ENCODE results near the gene GPATCH2. TPM values are rescaled to one million over a fixed set of nuclear protein-coding genes. Genes with fewer than 3 reads are reported as not detected.

The GPATCH2 gene
- polyA plus RNA-seq, 1 donor from 2014 or later = 12.3 TPM

DNA sequence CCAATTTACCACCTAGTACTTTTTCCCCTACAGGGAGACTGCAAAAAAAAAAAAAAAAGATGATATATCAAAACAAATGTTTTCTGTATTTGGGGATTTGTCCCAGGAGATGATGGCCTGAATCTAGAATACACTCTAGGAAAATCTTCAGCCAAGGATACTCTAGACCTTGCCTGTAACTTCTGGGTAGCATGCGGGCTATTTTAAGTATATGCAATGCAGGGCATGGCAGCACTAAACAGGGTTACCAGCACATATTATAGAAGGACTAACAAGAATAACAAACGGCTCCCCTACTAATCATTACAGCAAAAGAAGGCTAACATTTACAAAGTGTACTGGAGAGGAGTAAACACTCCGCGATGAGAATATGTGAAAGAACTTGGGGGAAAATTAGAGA lies 109.6 kb downstream of the GPATCH2 start:
- Histone ChIP-seq H4K20me1 (ENCODE audit: insufficient read depth) (no peaks in the 10 kb centered on the region), H3K9ac (ENCODE audit: low read length) (no peak overlapping the region), H3K9me2 (ENCODE audit: insufficient read depth, low read length) (no peaks in the 10 kb centered on the region), H3K27me3 (ENCODE audit: insufficient read depth, low read depth, low read length) (no peaks in the 10 kb centered on the region), H3K79me2 (replicated peaks; ENCODE audit: insufficient read depth, low read length) (no peaks in the 10 kb centered on the region), H3K36me3 (ENCODE audit: insufficient read depth, low read length) (no peaks in the 10 kb centered on the region), H2AFZ (ENCODE audit: low read depth, low read length) (no peak overlapping the region), H3K4me3 (ENCODE audit: low read length) (no peak overlapping the region), H3K4me2 (ENCODE audit: low read length) (no peak overlapping the region), H3F3A (ENCODE audit: insufficient read depth, low read length, poor library complexity, severe bottlenecking) (no peaks in the 10 kb centered on the region), H3K9me3 (ENCODE audit: low read length) (no peaks in the 10 kb centered on the region), H3K27ac (ENCODE audit: low read length) (no peak overlapping the region)
- TF ChIP-seq MXI1 (conservative IDR thresholded peaks at IDR 0.05; ENCODE audit: poor library complexity, severe bottlenecking) = no peak
- TF ChIP-seq EZH2 (IDR thresholded peaks at IDR 0.05; ENCODE audit: borderline replicate concordance, insufficient read depth, low read length, poor library complexity, severe bottlenecking) = no peak
- no peak for TF ChIP-seq RAD21 (conservative IDR thresholded peaks at IDR 0.05)
- TF ChIP-seq SMC3 (conservative IDR thresholded peaks at IDR 0.05; ENCODE audit: poor library complexity) = no peak
- TF ChIP-seq TAF1 (IDR thresholded peaks at IDR 0.05; ENCODE audit: low read depth) = no peak
- TF ChIP-seq, protein P1, sequence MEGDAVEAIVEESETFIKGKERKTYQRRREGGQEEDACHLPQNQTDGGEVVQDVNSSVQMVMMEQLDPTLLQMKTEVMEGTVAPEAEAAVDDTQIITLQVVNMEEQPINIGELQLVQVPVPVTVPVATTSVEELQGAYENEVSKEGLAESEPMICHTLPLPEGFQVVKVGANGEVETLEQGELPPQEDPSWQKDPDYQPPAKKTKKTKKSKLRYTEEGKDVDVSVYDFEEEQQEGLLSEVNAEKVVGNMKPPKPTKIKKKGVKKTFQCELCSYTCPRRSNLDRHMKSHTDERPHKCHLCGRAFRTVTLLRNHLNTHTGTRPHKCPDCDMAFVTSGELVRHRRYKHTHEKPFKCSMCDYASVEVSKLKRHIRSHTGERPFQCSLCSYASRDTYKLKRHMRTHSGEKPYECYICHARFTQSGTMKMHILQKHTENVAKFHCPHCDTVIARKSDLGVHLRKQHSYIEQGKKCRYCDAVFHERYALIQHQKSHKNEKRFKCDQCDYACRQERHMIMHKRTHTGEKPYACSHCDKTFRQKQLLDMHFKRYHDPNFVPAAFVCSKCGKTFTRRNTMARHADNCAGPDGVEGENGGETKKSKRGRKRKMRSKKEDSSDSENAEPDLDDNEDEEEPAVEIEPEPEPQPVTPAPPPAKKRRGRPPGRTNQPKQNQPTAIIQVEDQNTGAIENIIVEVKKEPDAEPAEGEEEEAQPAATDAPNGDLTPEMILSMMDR (IDR thresholded peaks at IDR 0.05; ENCODE audit: poor library complexity, severe bottlenecking) = no peak
- no peak for TF ChIP-seq EP300 (conservative IDR thresholded peaks at IDR 0.05; ENCODE audit: poor library complexity, severe bottlenecking)
- TF ChIP-seq, protein P2, sequence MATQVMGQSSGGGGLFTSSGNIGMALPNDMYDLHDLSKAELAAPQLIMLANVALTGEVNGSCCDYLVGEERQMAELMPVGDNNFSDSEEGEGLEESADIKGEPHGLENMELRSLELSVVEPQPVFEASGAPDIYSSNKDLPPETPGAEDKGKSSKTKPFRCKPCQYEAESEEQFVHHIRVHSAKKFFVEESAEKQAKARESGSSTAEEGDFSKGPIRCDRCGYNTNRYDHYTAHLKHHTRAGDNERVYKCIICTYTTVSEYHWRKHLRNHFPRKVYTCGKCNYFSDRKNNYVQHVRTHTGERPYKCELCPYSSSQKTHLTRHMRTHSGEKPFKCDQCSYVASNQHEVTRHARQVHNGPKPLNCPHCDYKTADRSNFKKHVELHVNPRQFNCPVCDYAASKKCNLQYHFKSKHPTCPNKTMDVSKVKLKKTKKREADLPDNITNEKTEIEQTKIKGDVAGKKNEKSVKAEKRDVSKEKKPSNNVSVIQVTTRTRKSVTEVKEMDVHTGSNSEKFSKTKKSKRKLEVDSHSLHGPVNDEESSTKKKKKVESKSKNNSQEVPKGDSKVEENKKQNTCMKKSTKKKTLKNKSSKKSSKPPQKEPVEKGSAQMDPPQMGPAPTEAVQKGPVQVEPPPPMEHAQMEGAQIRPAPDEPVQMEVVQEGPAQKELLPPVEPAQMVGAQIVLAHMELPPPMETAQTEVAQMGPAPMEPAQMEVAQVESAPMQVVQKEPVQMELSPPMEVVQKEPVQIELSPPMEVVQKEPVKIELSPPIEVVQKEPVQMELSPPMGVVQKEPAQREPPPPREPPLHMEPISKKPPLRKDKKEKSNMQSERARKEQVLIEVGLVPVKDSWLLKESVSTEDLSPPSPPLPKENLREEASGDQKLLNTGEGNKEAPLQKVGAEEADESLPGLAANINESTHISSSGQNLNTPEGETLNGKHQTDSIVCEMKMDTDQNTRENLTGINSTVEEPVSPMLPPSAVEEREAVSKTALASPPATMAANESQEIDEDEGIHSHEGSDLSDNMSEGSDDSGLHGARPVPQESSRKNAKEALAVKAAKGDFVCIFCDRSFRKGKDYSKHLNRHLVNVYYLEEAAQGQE (IDR thresholded peaks at IDR 0.05; ENCODE audit: borderline replicate concordance) = no peak
- no peak for TF ChIP-seq POLR2AphosphoS5 (IDR thresholded peaks at IDR 0.05)

GRCh38 chr1:217506878-217507277 lies 124.0 kb downstream of the GPATCH2 start:
- Histone ChIP-seq H3K36me3 (ENCODE audit: insufficient read depth, low read length) (no peaks in the 10 kb centered on the region), H2AFZ (ENCODE audit: low read depth, low read length) (no peak overlapping the region), H3K9ac (ENCODE audit: low read length) (no peak overlapping the region), H3K27ac (ENCODE audit: low read length) (no peak overlapping the region), H3K4me2 (ENCODE audit: low read length) (no peak overlapping the region), H3K4me3 (ENCODE audit: low read length) (no peak overlapping the region), H4K20me1 (ENCODE audit: insufficient read depth) (no peaks in the 10 kb centered on the region), H3K79me2 (replicated peaks; ENCODE audit: insufficient read depth, low read length) (no peaks in the 10 kb centered on the region), H3K9me2 (ENCODE audit: insufficient read depth, low read length) (no peaks in the 10 kb centered on the region), H3K27me3 (ENCODE audit: insufficient read depth, low read depth, low read length) (no peaks in the 10 kb centered on the region), H3K9me3 (ENCODE audit: low read length) (no peaks in the 10 kb centered on the region), H3F3A (ENCODE audit: insufficient read depth, low read length, poor library complexity, severe bottlenecking) (no peaks in the 10 kb centered on the region)
- TF ChIP-seq POLR2AphosphoS5 (IDR thresholded peaks at IDR 0.05) = no peak
- TF ChIP-seq EP300 (conservative IDR thresholded peaks at IDR 0.05; ENCODE audit: poor library complexity, severe bottlenecking) = no peak
- TF ChIP-seq EZH2 (IDR thresholded peaks at IDR 0.05; ENCODE audit: borderline replicate concordance, insufficient read depth, low read length, poor library complexity, severe bottlenecking) = no peak
- TF ChIP-seq TAF1 (IDR thresholded peaks at IDR 0.05; ENCODE audit: low read depth) = no peak
- TF ChIP-seq MXI1 (conservative IDR thresholded peaks at IDR 0.05; ENCODE audit: poor library complexity, severe bottlenecking) = no peak
- TF ChIP-seq RAD21 (conservative IDR thresholded peaks at IDR 0.05) = no peak
- TF ChIP-seq, protein P2 (IDR thresholded peaks at IDR 0.05; ENCODE audit: borderline replicate concordance) = no peak
- TF ChIP-seq, protein P1 (IDR thresholded peaks at IDR 0.05; ENCODE audit: poor library complexity, severe bottlenecking) = no peak
- TF ChIP-seq SMC3 (conservative IDR thresholded peaks at IDR 0.05; ENCODE audit: poor library complexity) = no peak
